ENCODE data around the gene PDE8A.

GRCh38 chr15:84938726-84939125, 42.9 kb upstream of the PDE8A start:
- no peak for TF ChIP-seq CTCF (IDR thresholded peaks at IDR 0.05)
- no peak for TF ChIP-seq POLR2A (IDR thresholded peaks at IDR 0.05)
